Liver (tissue), 3 donors: ENCODE results near the gene CYBA.

ENCODE experiments used
- EGR1 ChIP-seq, 2 donors: IDR thresholded peaks; 2 replicates each; pipeline ENCODE4 v1.6.1; 2016 to 2018; ENCODE audit warnings: antibody characterized with exemption in 2 of 2, low read depth in 2 of 2
- GABPA ChIP-seq, 2 donors: IDR thresholded peaks in 1 of 2; conservative IDR thresholded peaks in 1 of 2; 2 replicates each; pipeline ENCODE4 v1.6.1; 2016; ENCODE audit warnings: antibody characterized with exemption in 2 of 2, mild to moderate bottlenecking in 1 of 2, moderate library complexity in 1 of 2
- JUND ChIP-seq, 2 donors: IDR thresholded peaks; 2 replicates each; pipeline ENCODE4 v1.6.1; 2016; ENCODE audit warnings: antibody characterized with exemption in 2 of 2
- RAD21 ChIP-seq, 2 donors: IDR thresholded peaks; 2 replicates each; pipeline ENCODE4 v1.6.1; 2016; ENCODE audit warnings: antibody characterized with exemption in 2 of 2, mild to moderate bottlenecking in 2 of 2
- RXRA ChIP-seq, 2 donors: IDR thresholded peaks; 2 replicates each; pipeline ENCODE4 v1.6.1; 2017 to 2018; ENCODE audit warnings: antibody characterized with exemption in 2 of 2, mild to moderate bottlenecking in 1 of 2
- SP1 ChIP-seq: IDR thresholded peaks from 2 replicates; pipeline ENCODE4 v1.6.1; 2018; ENCODE audit warnings: antibody characterized with exemption, mild to moderate bottlenecking
- TAF1 ChIP-seq: conservative IDR thresholded peaks from 2 replicates; pipeline ENCODE4 v1.6.1; 2016; ENCODE audit warnings: antibody characterized with exemption, mild to moderate bottlenecking
- YY1 ChIP-seq: IDR thresholded peaks from 2 replicates; pipeline ENCODE4 v1.6.1; 2016; ENCODE audit warnings: antibody characterized with exemption, mild to moderate bottlenecking
- TF ChIP-seq, protein P1 (sequence below): fragments of 150-350 bp; IDR thresholded peaks from 2 replicates; pipeline ENCODE4 v1.5.1; 2017; ENCODE audit warnings: improper control_type of control experiment, low read depth, low read length; ENCODE audit not compliant: missing input control
- TF ChIP-seq, protein P2 (sequence below): IDR thresholded peaks from 2 replicates; pipeline ENCODE4 v1.6.1; 2016; ENCODE audit warnings: antibody characterized with exemption
- TF ChIP-seq, protein P3 (sequence below): IDR thresholded peaks from 2 replicates; pipeline ENCODE4 v1.6.1; 2016; ENCODE audit warnings: antibody characterized with exemption
- TF ChIP-seq, protein P4 (sequence below): IDR thresholded peaks from 2 replicates; pipeline ENCODE4 v1.6.1; 2016; ENCODE audit warnings: antibody characterized with exemption
- donor health status: healthy.
- donor health status: healthy.

DNA sequence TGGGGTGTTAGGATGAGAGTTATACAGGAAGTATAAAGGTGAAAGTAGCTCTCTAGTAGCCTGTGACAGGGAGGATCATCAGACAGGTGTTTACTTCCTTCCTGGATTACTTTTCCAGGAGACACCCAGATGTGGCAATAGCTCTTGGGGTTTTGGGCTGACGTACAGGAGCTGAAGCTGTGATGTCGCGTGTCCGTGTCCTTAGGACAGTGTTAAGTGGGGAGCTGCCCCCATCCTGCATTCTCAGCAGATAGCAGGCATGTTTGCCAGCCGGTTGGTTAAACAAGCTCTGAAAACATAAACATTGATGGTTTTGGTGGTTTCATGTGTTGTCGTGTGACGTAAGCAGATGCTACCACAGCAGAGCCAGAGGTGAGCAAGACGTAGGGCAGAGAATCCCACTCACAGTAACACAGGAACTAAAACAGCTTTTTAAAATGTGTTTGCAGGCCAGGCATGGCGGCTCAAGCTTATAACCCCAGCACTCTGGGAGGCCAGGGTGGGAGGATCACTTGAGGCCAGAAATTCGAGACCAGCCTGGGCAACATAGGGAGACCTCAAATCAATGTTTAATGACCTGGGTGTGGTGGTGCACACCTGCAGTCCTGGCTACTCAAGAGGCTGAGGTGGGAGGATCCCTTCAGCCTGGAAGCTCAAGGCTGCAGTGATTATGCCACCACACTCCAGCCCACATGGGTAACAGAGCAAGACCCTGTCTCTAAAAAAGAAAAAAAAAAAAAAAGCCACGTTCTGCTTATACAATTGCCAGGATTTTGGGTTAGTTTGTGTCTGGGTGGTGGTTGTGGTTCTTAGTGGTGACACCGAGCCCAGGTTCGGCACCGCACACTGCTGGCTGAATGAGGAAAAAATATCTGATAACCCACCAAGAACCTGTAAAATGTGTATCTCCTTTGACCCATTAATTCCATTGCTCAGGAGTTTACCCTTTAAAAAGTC lies 30.7 kb downstream of the CYBA start:
- TF ChIP-seq, protein P1, sequence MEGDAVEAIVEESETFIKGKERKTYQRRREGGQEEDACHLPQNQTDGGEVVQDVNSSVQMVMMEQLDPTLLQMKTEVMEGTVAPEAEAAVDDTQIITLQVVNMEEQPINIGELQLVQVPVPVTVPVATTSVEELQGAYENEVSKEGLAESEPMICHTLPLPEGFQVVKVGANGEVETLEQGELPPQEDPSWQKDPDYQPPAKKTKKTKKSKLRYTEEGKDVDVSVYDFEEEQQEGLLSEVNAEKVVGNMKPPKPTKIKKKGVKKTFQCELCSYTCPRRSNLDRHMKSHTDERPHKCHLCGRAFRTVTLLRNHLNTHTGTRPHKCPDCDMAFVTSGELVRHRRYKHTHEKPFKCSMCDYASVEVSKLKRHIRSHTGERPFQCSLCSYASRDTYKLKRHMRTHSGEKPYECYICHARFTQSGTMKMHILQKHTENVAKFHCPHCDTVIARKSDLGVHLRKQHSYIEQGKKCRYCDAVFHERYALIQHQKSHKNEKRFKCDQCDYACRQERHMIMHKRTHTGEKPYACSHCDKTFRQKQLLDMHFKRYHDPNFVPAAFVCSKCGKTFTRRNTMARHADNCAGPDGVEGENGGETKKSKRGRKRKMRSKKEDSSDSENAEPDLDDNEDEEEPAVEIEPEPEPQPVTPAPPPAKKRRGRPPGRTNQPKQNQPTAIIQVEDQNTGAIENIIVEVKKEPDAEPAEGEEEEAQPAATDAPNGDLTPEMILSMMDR, result no peak
- TF ChIP-seq SP1, result no peak
- no peak for TF ChIP-seq EGR1 (IDR thresholded peaks at IDR 0.05; ENCODE audit: low read depth in 2 of 2)
- TF ChIP-seq, protein P2, sequence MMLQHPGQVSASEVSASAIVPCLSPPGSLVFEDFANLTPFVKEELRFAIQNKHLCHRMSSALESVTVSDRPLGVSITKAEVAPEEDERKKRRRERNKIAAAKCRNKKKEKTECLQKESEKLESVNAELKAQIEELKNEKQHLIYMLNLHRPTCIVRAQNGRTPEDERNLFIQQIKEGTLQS, result no peak
- TF ChIP-seq RXRA (IDR thresholded peaks at IDR 0.05), result no peak
- TF ChIP-seq GABPA (IDR thresholded peaks at IDR 0.05 in 1 of 2, conservative IDR thresholded peaks at IDR 0.05 in 1 of 2), result no peak
- no peak for TF ChIP-seq YY1
- TF ChIP-seq, protein P3, sequence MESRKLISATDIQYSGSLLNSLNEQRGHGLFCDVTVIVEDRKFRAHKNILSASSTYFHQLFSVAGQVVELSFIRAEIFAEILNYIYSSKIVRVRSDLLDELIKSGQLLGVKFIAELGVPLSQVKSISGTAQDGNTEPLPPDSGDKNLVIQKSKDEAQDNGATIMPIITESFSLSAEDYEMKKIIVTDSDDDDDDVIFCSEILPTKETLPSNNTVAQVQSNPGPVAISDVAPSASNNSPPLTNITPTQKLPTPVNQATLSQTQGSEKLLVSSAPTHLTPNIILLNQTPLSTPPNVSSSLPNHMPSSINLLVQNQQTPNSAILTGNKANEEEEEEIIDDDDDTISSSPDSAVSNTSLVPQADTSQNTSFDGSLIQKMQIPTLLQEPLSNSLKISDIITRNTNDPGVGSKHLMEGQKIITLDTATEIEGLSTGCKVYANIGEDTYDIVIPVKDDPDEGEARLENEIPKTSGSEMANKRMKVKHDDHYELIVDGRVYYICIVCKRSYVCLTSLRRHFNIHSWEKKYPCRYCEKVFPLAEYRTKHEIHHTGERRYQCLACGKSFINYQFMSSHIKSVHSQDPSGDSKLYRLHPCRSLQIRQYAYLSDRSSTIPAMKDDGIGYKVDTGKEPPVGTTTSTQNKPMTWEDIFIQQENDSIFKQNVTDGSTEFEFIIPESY, result no peak
- TF ChIP-seq RAD21 (IDR thresholded peaks at IDR 0.05), result no peak
- no peak for TF ChIP-seq JUND (IDR thresholded peaks at IDR 0.05)
- TF ChIP-seq, protein P4, sequence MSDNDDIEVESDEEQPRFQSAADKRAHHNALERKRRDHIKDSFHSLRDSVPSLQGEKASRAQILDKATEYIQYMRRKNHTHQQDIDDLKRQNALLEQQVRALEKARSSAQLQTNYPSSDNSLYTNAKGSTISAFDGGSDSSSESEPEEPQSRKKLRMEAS, result no peak
- no peak for TF ChIP-seq TAF1
